ENCODE results near the gene DHRSX.
A peak's percentile ranks its signal among the peaks of the same experiment; 100 is the strongest.
"Not testable (repeated sequence)": the region's sequence is repeated elsewhere in the genome, so short reads cannot be mapped to it uniquely, and the experiment has no call there.

DHRSX gene

GRCh38 chrX:2311501-2311900 is 189.3 kb downstream of the DHRSX start:
- ATAC-seq, result no peak

DNA sequence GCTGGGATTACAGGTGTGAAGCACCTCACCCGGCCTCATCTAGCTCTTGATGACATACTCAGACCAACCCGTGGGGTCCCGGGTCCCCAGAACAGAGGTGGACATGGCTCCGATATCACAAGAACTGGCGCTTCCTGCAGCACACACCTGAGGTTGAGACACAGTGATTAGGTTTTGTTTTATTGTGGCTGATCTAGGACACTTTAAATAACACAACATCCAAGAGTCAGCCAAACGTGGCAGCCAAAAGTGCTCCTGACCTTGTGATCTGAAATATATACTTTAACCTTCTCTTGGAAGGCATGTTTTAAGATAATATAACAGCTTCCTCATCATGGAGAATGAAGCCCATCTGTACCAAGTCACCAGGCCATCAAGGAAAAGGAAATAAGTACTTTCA is 198.9 kb downstream of the DHRSX start:
- ATAC-seq, result no peak

- ATAC-seq, result no peak
Observed at GRCh38 chrX:2299871-2300270, 200.9 kb downstream of the DHRSX start.

DNA sequence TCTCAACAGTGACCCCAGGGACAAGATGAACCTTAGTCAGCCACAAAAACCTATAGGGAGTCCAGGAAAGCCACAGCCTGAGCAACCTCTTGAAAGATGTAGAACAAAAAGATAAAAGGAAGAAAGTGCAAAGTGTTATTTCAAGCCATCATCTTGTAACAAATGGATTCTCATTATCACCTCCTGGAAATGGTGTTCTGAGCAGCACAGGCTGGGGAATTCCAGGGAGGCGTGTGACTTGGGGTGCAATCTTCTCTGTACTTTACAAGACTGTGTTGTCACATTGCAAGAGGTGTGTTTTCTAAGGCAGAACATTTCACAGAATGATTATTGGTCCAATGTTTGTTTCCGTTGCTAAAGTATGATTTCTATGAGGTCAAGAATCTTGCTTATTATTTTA is 214.0 kb downstream of the DHRSX start:
- ATAC-seq, result no peak

DNA sequence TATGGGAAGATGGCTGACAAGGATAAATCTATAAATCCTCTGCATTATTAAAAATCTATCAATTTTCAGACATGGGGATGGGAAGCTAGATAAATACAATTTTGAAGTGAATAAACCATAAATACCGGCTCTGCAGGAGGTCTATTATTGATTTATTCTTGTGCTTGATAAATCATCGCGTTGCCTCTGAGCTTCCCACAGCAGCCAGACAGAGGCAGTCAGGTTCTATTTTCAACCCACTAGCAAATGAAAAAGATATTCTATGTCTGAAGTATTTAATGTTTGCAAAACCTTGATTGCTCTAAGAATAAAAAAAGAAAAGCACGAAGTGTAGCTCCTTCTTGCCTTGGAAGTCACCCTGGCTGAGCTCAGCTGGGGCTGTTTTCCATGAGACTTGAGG is 216.2 kb downstream of the DHRSX start:
- no peak for ATAC-seq

GRCh38 chrX:2284133-2284532 is 216.6 kb downstream of the DHRSX start:
- ATAC-seq, result no peak

GRCh38 chrX:2283111-2283859 is 217.5 kb downstream of the DHRSX start:
- ATAC-seq, result no peak

GRCh38 chrX:2282490-2283090 is 218.2 kb downstream of the DHRSX start:
- ATAC-seq, result no peak

DNA sequence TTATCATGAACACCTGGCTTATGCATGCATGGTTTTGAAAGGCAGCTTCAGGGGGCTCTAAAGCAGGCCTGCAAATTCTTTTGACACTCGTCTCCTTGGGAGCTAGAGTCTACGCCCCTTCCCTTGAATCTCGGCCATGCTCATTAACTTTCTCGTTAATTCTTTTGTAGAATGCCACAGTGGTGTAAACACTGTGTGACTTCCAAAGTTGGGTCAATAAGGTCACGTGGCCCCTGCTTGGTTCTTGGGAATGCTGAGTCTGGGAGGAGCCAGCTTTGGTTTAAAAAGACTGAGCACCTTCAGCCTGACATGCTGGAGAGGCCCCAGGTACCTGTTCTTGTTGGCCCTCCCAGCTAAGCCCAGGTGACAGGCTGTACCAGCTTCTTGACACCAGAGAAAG is 228.4 kb downstream of the DHRSX start:
- no peak for ATAC-seq

DNA sequence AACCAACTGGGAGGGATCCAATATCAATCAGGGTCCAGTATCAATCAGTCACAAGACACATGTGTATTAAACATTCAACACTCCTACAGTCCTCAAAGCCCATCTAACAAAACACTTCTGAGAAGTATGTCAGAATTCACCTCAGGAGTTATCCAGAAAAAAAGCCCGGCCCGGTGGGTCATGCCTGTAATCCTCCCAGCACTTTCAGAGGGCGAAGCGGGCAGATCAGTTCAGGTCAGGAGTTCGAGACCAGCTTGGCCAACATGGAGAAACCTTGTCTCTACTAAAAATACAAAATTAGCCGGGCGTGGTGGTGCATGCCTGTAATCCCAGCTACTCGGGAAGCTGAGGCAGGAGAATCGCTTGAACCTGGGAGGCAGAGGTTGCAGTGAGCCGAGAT is 229.2 kb downstream of the DHRSX start:
- ATAC-seq, result not testable (repeated sequence)

GRCh38 chrX:2270783-2271182 is 230.0 kb downstream of the DHRSX start:
- ATAC-seq, result not testable (repeated sequence)

DNA sequence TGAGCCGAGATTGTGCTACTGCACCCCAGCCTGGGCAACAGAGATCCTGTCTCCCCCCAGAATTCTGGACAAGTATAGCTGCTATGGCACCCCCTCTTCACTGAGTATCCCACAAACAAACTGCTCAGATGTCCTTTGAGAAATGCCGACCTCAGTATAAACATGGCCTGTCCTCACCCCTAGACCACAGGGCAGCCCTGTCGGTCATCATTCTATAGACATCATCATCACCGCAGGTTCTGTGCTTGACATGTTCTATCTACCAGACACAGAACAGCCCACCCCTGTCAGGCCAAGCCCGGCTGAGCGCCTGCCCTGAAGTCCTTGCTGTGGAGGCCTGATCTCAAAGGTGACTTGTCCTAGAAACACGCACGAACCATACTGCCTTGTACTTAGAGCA is 232.9 kb downstream of the DHRSX start:
- ATAC-seq, result no peak

- no peak for ATAC-seq
Observed at GRCh38 chrX:2266445-2267349, 234.1 kb downstream of the DHRSX start.

- ATAC-seq, result not testable (repeated sequence)
Observed at GRCh38 chrX:2265658-2266444, 234.9 kb downstream of the DHRSX start.

GRCh38 chrX:2264179-2265030 is 236.4 kb downstream of the DHRSX start:
- no peak for ATAC-seq

GRCh38 chrX:2263203-2263602 is 237.6 kb downstream of the DHRSX start:
- ATAC-seq, result no peak

DNA sequence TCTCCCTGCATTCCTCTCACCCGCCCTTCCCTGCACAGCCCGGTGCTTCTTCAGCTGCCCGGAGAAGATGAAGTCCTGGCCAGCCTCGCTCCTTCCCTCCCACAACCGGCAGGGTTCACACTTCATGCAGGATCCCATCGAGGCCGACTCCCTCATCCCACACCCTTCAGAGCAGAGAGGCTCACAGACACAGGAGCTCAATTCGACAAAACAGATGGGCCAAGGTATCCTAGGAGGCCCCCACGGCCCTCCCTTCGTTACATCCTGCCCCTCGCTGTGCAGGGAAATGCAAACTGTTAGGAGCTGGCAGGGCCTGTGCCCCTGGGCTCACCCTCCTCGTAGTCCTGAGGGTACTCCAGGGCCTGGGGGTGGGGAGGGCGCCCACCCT is 238.1 kb downstream of the DHRSX start:
- ATAC-seq, result no peak

DNA sequence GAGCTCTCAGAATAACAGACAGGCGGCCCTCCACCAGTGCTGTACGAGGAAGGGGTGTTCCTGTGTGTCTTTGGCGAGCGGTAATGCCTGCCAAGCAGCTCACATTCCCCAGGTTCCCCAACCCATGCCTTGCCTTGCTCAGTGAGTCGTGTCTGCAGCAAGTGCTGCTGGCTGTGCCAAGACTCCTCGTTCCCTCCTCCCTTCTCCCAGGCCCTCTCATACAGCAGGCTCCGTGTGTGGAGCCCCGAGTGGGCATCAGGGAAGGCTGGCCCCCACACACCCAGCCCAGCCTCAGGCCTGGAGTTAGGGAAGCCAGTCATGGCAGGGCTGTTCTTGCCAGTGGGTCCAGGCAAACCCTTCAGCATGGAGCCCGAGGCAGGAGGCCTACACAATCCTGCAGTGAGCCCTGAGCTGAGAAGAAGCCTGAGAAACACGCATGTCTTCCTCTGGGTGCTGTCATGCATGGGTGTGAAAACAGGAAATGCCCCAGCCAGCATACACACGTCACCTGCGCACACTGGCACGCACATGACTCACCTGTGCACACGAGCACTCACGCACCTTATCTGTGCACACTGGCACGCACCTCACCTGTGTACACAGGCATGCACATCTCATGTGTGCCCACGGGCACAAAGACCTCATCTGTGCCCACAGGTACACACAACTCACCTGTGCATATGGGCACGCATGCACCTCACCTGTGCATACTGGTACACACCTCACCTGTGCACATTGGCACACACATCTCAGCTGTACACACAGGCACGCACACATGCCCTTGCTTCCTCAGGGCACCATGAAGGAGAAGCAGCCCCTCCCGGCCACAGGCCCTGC is 238.7 kb downstream of the DHRSX start:
- ATAC-seq, result peak in 1 of 2 donors; percentile 32

GRCh38 chrX:2252331-2253065 is 248.3 kb downstream of the DHRSX start:
- no peak for ATAC-seq

GRCh38 chrX:2251211-2251610 is 249.6 kb downstream of the DHRSX start:
- no peak for ATAC-seq

Data from activated CD4-positive, CD25-positive, alpha-beta regulatory T cell treated with anti-CD3 and anti-CD28 coated beads, Interleukin-2, amount 50 U/mL, for 24 hours (primary cell).